OCI-LY3 (cell line): ENCODE measurements around the gene EHD3.

ENCODE experiments used
- H2AFZ ChIP-seq: fragments of 200-600, 300-600 bp; shearing (Covaris generic); 2 replicates; pipeline ENCODE4 v1.6.0; 2014; ENCODE audit warnings: antibody characterized with exemption, low read depth, low read length
- H3K27ac ChIP-seq: fragments of 200-600, 300-600 bp; sonication (generic); 2 replicates; pipeline ENCODE4 v1.5.1; 2014; ENCODE audit warnings: mild to moderate bottlenecking, low read length, moderate library complexity, mixed read lengths
- H3K27me3 ChIP-seq: fragments of 200-600, 300-600 bp; sonication (generic); 2 replicates; pipeline ENCODE4 v1.6.1; 2014; ENCODE audit warnings: low read depth, low read length, mixed read lengths
- H3K36me3 ChIP-seq: fragments of 200-600, 300-600 bp; sonication (generic); replicated peaks from 2 replicates; pipeline ENCODE3; 2014; ENCODE audit warnings: low read depth, low read length, mixed read lengths
- H3K4me1 ChIP-seq: fragments of 300-600, 200-600 bp; sonication (generic); 2 replicates; pipeline ENCODE4 v1.6.1; 2014; ENCODE audit warnings: low read length, mixed read lengths
- H3K4me2 ChIP-seq: fragments of 200-600, 300-600 bp; sonication (generic); 2 replicates; pipeline ENCODE4 v1.6.1; 2014; ENCODE audit warnings: low read length, mixed read lengths
- H3K4me3 ChIP-seq: fragments of 300-600, 200-600 bp; sonication (generic); 2 replicates; pipeline ENCODE4 v1.5.1; 2014; ENCODE audit warnings: antibody characterized with exemption, mild to moderate bottlenecking, low read length, moderate library complexity
- H3K79me2 ChIP-seq: fragments of 300-600, 200-600 bp; shearing (Covaris generic); 2 replicates; pipeline ENCODE4 v1.6.1; 2014; ENCODE audit warnings: mild to moderate bottlenecking, low read length, mixed read lengths
- H3K9ac ChIP-seq: fragments of 300-600, 200-600 bp; shearing (Covaris generic); 2 replicates; pipeline ENCODE4 v1.6.0; 2014; ENCODE audit warnings: mild to moderate bottlenecking, low read length, moderate library complexity
- H3K9me3 ChIP-seq: fragments of 200-600, 300-600 bp; shearing (Covaris generic); 2 replicates; pipeline ENCODE4 v1.6.1; 2014; ENCODE audit warnings: low read length, mixed read lengths; ENCODE audit not compliant: insufficient read depth
- H4K20me1 ChIP-seq: fragments of 200-600, 300-600 bp; sonication (generic); 2 replicates; pipeline ENCODE4 v1.6.1; 2016; ENCODE audit warnings: low read length, mixed read lengths; ENCODE audit not compliant: insufficient read depth
- EZH2phosphoT487 ChIP-seq: fragments of 200-600 bp; shearing (Covaris generic); IDR thresholded peaks from 2 replicates; pipeline ENCODE4 v1.6.1; 2018; ENCODE audit warnings: antibody characterized with exemption, mixed run types, low read depth
- TF ChIP-seq, protein P1 (sequence below): fragments of 200-600, 300-600 bp; sonication (generic); IDR thresholded peaks from 2 replicates; pipeline ENCODE4 v1.5.1; 2014; ENCODE audit warnings: antibody characterized with exemption, low read length, low read depth

The EHD3 gene

DNA sequence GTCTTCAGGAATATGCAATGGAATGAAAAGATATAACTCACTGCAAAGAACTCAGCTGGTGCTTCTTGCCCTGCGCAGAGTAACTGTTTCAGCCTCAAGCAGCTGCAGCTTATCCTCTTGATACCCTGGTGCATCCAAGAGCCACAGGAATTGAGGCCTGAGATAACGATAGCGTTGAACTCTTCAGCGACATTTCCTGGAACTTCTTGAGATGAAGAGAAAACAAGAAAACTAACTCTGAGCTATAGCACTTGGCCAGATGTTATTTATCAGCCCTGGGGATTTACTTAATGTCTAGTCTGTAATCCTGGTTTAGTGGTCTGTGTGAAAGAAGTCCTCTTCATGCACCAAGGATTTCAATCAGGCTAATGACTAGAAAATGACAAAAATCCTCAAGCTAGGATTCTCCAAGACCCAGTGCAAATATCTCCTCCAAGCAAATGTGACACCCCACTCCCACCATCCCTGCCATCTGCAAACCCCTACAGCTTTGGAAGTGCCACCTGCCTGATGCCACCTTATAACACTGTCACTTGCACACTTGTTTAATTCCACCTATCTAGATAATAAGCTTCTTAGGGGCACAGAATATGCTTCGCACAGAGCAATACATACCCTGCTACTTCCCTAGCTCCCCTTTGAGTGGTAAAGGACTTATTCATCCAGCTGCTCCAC lies 40.6 kb downstream of the EHD3 start:
- no peak overlapping the region for H3K9ac ChIP-seq

DNA sequence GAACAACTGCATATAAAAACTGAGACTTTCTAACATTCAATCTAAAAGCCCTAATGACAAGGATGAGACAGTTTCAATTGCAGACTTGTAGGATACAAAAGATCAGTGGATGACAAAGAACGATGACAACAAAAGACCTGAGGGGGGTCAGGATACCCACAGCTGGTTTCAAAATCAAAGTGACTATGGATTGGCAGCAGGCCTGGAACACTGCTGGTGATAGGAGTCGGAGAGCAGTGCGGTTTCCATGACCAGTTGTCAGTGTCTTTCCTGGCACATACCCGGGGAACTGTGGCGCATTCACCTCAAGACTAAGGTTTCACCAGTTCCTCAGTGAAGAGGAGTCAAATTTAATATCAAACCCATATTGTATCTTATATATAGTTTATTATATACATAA lies 42.0 kb downstream of the EHD3 start:
- no peak overlapping the region for H3K27ac ChIP-seq
- no peak overlapping the region for H3K4me3 ChIP-seq
- no peak overlapping the region for H3K9ac ChIP-seq
- peaks cover 4% of the 10 kb centered on the region; the same call in 1 of the 2 replicates for H3K4me1 ChIP-seq
- H3K79me2 ChIP-seq: no peaks in the 10 kb centered on the region
- no peak overlapping the region for H3K4me2 ChIP-seq
- no peaks in the 10 kb centered on the region for H3K36me3 ChIP-seq
- no peaks in the 10 kb centered on the region; the same call in 1 of the 2 replicates for H3K27me3 ChIP-seq
- H2AFZ ChIP-seq: no peak overlapping the region
- TF ChIP-seq, protein P1, sequence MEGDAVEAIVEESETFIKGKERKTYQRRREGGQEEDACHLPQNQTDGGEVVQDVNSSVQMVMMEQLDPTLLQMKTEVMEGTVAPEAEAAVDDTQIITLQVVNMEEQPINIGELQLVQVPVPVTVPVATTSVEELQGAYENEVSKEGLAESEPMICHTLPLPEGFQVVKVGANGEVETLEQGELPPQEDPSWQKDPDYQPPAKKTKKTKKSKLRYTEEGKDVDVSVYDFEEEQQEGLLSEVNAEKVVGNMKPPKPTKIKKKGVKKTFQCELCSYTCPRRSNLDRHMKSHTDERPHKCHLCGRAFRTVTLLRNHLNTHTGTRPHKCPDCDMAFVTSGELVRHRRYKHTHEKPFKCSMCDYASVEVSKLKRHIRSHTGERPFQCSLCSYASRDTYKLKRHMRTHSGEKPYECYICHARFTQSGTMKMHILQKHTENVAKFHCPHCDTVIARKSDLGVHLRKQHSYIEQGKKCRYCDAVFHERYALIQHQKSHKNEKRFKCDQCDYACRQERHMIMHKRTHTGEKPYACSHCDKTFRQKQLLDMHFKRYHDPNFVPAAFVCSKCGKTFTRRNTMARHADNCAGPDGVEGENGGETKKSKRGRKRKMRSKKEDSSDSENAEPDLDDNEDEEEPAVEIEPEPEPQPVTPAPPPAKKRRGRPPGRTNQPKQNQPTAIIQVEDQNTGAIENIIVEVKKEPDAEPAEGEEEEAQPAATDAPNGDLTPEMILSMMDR: no peak
- no peaks in the 10 kb centered on the region for H3K9me3 ChIP-seq
- H4K20me1 ChIP-seq: no peaks in the 10 kb centered on the region

More for the DNA sequence above, 40.6 kb downstream of the EHD3 start:
- Histone ChIP-seq H3K27ac (no peak overlapping the region), H3K4me3 (no peak overlapping the region), H3K9me3 (no peaks in the 10 kb centered on the region), H2AFZ (no peak overlapping the region), H3K36me3 (no peaks in the 10 kb centered on the region), H4K20me1 (no peaks in the 10 kb centered on the region), H3K27me3 (no peaks in the 10 kb centered on the region; the same call in 1 of the 2 replicates), H3K79me2 (no peaks in the 10 kb centered on the region), H3K4me1 (peaks cover 4% of the 10 kb centered on the region; the same call in 1 of the 2 replicates), H3K4me2 (no peak overlapping the region)
- TF ChIP-seq, protein P1: no peak

GRCh38 chr2:31277621-31278020 lies 43.7 kb downstream of the EHD3 start:
- Histone ChIP-seq H3K9me3 (no peaks in the 10 kb centered on the region), H3K4me2 (no peak overlapping the region), H3K36me3 (no peaks in the 10 kb centered on the region), H3K27ac (no peak overlapping the region), H4K20me1 (no peaks in the 10 kb centered on the region), H3K4me1 (peaks cover 4% of the 10 kb centered on the region; the same call in 1 of the 2 replicates), H3K79me2 (no peaks in the 10 kb centered on the region), H3K4me3 (no peak overlapping the region), H3K27me3 (no peaks in the 10 kb centered on the region; the same call in 1 of the 2 replicates), H3K9ac (no peak overlapping the region), H2AFZ (no peak overlapping the region)
- TF ChIP-seq, protein P1: no peak
- TF ChIP-seq EZH2phosphoT487: no peak

- H3K9ac ChIP-seq: no peak overlapping the region
- TF ChIP-seq, protein P1: no peak
- no peak for TF ChIP-seq EZH2phosphoT487
- no peak overlapping the region for H3K27ac ChIP-seq
These were observed 48.7 kb downstream of the EHD3 start for GRCh38 chr2:31282634-31283033.

More at GRCh38 chr2:31282634-31283033, 48.7 kb downstream of the EHD3 start:
- Histone ChIP-seq H3K4me1 (peaks cover 3% of the 10 kb centered on the region; the same call in 1 of the 2 replicates), H3K9me3 (no peaks in the 10 kb centered on the region), H3K4me3 (no peak overlapping the region), H3K36me3 (no peaks in the 10 kb centered on the region), H3K27me3 (no peaks in the 10 kb centered on the region; the same call in 1 of the 2 replicates), H3K4me2 (no peak overlapping the region), H3K79me2 (no peaks in the 10 kb centered on the region), H2AFZ (no peak overlapping the region), H4K20me1 (no peaks in the 10 kb centered on the region)
